Pons (tissue), 1 donor: ENCODE data around the gene PPP1R12B.
"Not testable (repeated sequence)": the region's sequence is repeated elsewhere in the genome, so short reads cannot be mapped to it uniquely, and the experiment has no call there.

Experiments
- DNase-seq: peaks from one replicate; pipeline ENCODE4 v3.0.0-alpha.2; 2016; ENCODE audit warnings: low spot score

Gene PPP1R12B

GRCh38 chr1:202556037-202556436 lies 207.5 kb downstream of the PPP1R12B start:
- DNase-seq: not testable (repeated sequence)

GRCh38 chr1:202557662-202558061 lies 209.2 kb downstream of the PPP1R12B start:
- DNase-seq: not testable (repeated sequence)

GRCh38 chr1:202561240-202561639 lies 212.7 kb downstream of the PPP1R12B start:
- DNase-seq: no peak

- no peak for DNase-seq
Observed at GRCh38 chr1:202561726-202562443, 213.4 kb downstream of the PPP1R12B start.

- no peak for DNase-seq
Observed at GRCh38 chr1:202562444-202563060, 214.1 kb downstream of the PPP1R12B start.

- no peak for DNase-seq
Observed at GRCh38 chr1:202563818-202564217, 215.3 kb downstream of the PPP1R12B start.

- DNase-seq: no peak
Observed at GRCh38 chr1:202564958-202565495, 216.5 kb downstream of the PPP1R12B start.

GRCh38 chr1:202565890-202566602 lies 217.5 kb downstream of the PPP1R12B start:
- no peak for DNase-seq

GRCh38 chr1:202567738-202568137 lies 219.2 kb downstream of the PPP1R12B start:
- DNase-seq: no peak

- no peak for DNase-seq
Observed at GRCh38 chr1:202568410-202568809, 219.9 kb downstream of the PPP1R12B start.

- DNase-seq: no peak
Observed at GRCh38 chr1:202568826-202569225, 220.3 kb downstream of the PPP1R12B start.

GRCh38 chr1:202569393-202570322 lies 221.2 kb downstream of the PPP1R12B start:
- DNase-seq: no peak

GRCh38 chr1:202571719-202572339 lies 223.3 kb downstream of the PPP1R12B start:
- DNase-seq: peak; percentile 69

- no peak for DNase-seq
Observed at GRCh38 chr1:202572867-202573266, 224.4 kb downstream of the PPP1R12B start.

GRCh38 chr1:202575918-202576653 lies 227.6 kb downstream of the PPP1R12B start:
- DNase-seq: no peak

- DNase-seq: peak; percentile 58
Observed at GRCh38 chr1:202576816-202577215, 228.3 kb downstream of the PPP1R12B start.

GRCh38 chr1:202577381-202577780 lies 228.9 kb downstream of the PPP1R12B start:
- no peak for DNase-seq

- DNase-seq: no peak
Observed at GRCh38 chr1:202578001-202578504, 229.6 kb downstream of the PPP1R12B start.

GRCh38 chr1:202578565-202578964 lies 230.1 kb downstream of the PPP1R12B start:
- DNase-seq: no peak

GRCh38 chr1:202579806-202580205 lies 231.3 kb downstream of the PPP1R12B start:
- no peak for DNase-seq
